SK-N-SH (cell line): Measurements from ENCODE around the gene CNOT4.

ENCODE experiments used
- CHD2 ChIP-seq: fragments of 150-350 bp; IDR thresholded peaks from 2 replicates; pipeline ENCODE4 v1.6.1; 2018; ENCODE audit warnings: low read length; ENCODE audit not compliant: partially characterized antibody
- EP300 ChIP-seq, 2 experiments: IDR thresholded peaks; 2 replicates each; pipeline versions ENCODE4 v1.4.0 to v1.6.1; 2012; ENCODE audit warnings: borderline replicate concordance in 1 of 2, low read depth in 1 of 2, low read length in 1 of 2
- EZH2phosphoT487 ChIP-seq: fragments of 200-600 bp; sonication (generic); IDR thresholded peaks from 2 replicates; pipeline ENCODE4 v1.6.1; 2017; ENCODE audit warnings: low read depth, mixed run types, mild to moderate bottlenecking, antibody characterized with exemption, moderate library complexity, borderline replicate concordance
- GABPA ChIP-seq: IDR thresholded peaks from 2 replicates; pipeline ENCODE4 v1.4.0; 2012; ENCODE audit warnings: low read depth, mild to moderate bottlenecking
- GATA2 ChIP-seq: sonication (generic); formaldehyde crosslinking; IDR thresholded peaks from 2 replicates; pipeline ENCODE4 v1.5.0; 2020; ENCODE audit warnings: mild to moderate bottlenecking, missing genetic modification reagents
- JUND ChIP-seq: IDR thresholded peaks from 2 replicates; pipeline ENCODE4 v1.4.0; 2012
- POLR2AphosphoS5 ChIP-seq: IDR thresholded peaks from 2 replicates; pipeline ENCODE4 v1.6.1; 2012; ENCODE audit warnings: low read depth, low read length
- RAD21 ChIP-seq: IDR thresholded peaks from 2 replicates; pipeline ENCODE4 v1.6.1; 2012; ENCODE audit warnings: mild to moderate bottlenecking, low read length
- TEAD4 ChIP-seq: IDR thresholded peaks from 2 replicates; pipeline ENCODE4 v1.4.0; 2012; ENCODE audit warnings: mild to moderate bottlenecking, borderline replicate concordance; ENCODE audit not compliant: insufficient read depth
- USF2 ChIP-seq: fragments of 150-350 bp; IDR thresholded peaks from 2 replicates; pipeline ENCODE4 v1.6.1; 2017; ENCODE audit warnings: antibody characterized with exemption, low read length, low read depth, borderline replicate concordance
- TF ChIP-seq, protein P1 (sequence below): fragments of 200-600 bp; sonication (generic); IDR thresholded peaks from 2 replicates; pipeline ENCODE4 v1.6.1; 2017; ENCODE audit warnings: antibody characterized with exemption, mild to moderate bottlenecking, moderate library complexity
- TF ChIP-seq, protein P2 (sequence below): IDR thresholded peaks from 2 replicates; pipeline ENCODE4 v1.4.0; 2012; ENCODE audit warnings: low read depth
- TF ChIP-seq, protein P3 (sequence below): IDR thresholded peaks from 2 replicates; pipeline ENCODE4 v1.6.1; 2012; ENCODE audit warnings: mild to moderate bottlenecking, low read depth, low read length, moderate library complexity

DNA sequence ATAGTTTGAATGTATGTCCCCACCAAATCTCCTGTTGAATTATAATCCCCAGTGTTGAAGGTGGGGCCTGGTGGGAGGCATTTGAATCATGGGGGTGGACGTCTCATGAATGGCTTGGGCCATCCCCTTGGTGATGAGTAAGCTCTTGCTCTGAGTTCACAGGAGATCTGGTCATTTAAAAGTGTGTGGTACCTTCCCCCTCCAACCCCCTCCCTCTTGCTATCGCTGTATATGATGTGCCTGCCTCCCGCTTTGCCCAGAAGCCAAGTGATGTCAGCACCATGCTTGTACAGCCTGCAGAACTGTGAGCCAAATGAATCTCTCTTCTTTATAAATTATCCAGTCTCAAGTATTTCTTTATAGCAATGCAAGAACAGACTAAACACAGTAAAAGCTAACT, 103.0 kb downstream of the CNOT4 start:
- TF ChIP-seq POLR2AphosphoS5 (no peak), TEAD4 (no peak), JUND (no peak), CHD2 (no peak), EZH2phosphoT487 (no peak), USF2 (no peak), GATA2 (CRISPR knock-in tag) (no peak), EP300 (IDR thresholded peaks at IDR 0.05; ENCODE audit: borderline replicate concordance in 1 of 2, low read depth in 1 of 2, low read length in 1 of 2) (no peak), GABPA (no peak), RAD21 (no peak)
- TF ChIP-seq, protein P1, sequence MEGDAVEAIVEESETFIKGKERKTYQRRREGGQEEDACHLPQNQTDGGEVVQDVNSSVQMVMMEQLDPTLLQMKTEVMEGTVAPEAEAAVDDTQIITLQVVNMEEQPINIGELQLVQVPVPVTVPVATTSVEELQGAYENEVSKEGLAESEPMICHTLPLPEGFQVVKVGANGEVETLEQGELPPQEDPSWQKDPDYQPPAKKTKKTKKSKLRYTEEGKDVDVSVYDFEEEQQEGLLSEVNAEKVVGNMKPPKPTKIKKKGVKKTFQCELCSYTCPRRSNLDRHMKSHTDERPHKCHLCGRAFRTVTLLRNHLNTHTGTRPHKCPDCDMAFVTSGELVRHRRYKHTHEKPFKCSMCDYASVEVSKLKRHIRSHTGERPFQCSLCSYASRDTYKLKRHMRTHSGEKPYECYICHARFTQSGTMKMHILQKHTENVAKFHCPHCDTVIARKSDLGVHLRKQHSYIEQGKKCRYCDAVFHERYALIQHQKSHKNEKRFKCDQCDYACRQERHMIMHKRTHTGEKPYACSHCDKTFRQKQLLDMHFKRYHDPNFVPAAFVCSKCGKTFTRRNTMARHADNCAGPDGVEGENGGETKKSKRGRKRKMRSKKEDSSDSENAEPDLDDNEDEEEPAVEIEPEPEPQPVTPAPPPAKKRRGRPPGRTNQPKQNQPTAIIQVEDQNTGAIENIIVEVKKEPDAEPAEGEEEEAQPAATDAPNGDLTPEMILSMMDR: no peak
- TF ChIP-seq, protein P2, sequence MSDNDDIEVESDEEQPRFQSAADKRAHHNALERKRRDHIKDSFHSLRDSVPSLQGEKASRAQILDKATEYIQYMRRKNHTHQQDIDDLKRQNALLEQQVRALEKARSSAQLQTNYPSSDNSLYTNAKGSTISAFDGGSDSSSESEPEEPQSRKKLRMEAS: no peak
- TF ChIP-seq, protein P3, sequence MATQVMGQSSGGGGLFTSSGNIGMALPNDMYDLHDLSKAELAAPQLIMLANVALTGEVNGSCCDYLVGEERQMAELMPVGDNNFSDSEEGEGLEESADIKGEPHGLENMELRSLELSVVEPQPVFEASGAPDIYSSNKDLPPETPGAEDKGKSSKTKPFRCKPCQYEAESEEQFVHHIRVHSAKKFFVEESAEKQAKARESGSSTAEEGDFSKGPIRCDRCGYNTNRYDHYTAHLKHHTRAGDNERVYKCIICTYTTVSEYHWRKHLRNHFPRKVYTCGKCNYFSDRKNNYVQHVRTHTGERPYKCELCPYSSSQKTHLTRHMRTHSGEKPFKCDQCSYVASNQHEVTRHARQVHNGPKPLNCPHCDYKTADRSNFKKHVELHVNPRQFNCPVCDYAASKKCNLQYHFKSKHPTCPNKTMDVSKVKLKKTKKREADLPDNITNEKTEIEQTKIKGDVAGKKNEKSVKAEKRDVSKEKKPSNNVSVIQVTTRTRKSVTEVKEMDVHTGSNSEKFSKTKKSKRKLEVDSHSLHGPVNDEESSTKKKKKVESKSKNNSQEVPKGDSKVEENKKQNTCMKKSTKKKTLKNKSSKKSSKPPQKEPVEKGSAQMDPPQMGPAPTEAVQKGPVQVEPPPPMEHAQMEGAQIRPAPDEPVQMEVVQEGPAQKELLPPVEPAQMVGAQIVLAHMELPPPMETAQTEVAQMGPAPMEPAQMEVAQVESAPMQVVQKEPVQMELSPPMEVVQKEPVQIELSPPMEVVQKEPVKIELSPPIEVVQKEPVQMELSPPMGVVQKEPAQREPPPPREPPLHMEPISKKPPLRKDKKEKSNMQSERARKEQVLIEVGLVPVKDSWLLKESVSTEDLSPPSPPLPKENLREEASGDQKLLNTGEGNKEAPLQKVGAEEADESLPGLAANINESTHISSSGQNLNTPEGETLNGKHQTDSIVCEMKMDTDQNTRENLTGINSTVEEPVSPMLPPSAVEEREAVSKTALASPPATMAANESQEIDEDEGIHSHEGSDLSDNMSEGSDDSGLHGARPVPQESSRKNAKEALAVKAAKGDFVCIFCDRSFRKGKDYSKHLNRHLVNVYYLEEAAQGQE: no peak
